HG03558 (cell line): ENCODE measurements around the gene CAPN10.
A peak's percentile ranks its signal among the peaks of the same experiment; 100 is the strongest.
"Not testable (repeated sequence)": the region's sequence is repeated elsewhere in the genome, so short reads cannot be mapped to it uniquely, and the experiment has no call there.

ENCODE experiments used
- ATAC-seq: cut with Tn5 transposase; IDR thresholded peaks from one replicate; pipeline ENCODE4 v1.9.1; 2021; ENCODE audit warnings: moderate number of reproducible peaks; ENCODE audit not compliant: unreplicated experiment; ENCODE audit errors: extremely low read depth

CAPN10 gene

DNA sequence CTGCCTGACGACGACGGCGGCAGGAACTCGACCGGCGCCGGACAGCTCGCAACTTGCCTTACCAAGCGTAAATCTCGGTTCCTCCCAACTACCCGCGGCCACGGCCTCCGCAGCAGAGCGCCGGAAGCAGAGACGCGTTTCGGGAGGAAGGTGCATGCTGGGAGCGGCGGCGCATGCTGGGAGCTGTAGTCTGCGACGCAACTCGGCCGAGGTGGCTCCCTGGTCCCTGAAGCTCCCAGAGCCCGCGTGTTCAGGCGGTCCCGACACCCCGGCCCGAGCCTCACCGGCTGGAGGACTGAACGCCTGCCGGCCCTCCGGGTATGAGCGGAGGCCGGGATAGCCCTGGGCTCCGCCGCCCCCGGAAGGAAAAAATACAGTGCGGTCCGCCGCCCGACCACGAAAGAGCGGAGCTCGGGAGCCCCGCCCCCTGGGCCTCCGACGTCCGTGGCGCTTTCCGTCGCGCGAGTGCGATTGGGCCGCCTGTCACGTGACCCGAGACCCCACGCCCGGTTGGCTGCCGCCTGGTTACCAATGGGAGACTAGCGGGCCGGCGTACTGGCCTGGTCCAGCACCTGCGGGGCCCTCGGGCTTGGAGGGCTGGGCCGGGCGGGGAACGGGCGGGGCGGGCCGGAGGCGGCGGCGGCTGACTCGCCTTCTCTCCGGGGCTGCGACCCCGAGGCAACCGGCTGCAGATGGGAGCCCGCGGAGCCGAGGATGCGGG, at the start of gene CAPN10:
Gene CAPN10 (plus strand): TSS at position 537 of the 721 bp plus-strand sequence. CDS start 178 bp downstream, at position 715.
- ATAC-seq: peak; percentile 29

GRCh38 chr2:240538031-240538780, 48.3 kb upstream of the CAPN10 start:
- no peak for ATAC-seq

DNA sequence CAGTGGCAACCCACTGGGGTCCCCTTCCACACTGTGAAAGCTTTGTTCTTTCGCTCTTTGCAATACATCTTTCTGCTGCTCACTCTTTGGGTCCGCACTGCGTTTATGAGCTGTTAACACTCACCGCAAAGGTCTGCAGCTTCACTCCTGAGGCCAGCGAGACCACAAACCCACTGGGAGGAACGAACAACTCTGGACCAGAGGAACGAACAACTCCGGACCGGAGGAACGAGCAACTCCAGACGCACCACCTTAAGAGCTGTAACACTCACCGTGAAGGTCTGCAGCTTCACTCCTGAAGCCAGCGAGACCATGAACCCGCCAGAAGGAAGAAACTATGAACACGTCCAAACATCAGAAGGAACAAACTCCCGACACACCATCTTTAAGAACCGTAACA, 47.4 kb upstream of the CAPN10 start:
- ATAC-seq: not testable (repeated sequence)

DNA sequence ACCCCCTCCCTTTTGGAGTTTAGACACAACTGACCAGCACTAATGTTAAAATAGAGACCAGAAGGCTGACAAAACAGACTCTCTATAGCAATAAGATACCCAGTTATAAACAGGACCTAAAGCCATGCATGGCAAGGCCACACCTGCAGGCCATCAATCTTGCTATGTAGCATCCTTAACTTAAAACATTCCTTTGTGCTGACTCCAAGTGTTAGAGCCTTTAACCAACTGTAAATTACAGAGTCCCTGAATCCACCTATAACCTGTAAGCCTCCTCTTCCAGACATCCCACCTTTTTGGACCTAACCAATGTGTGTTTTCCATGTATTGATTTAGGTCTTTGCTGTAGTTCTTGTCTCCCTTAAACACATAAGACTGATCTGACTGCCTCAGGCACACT, 46.6 kb upstream of the CAPN10 start:
- ATAC-seq: no peak

- no peak for ATAC-seq
These were observed 35.2 kb upstream of the CAPN10 start for GRCh38 chr2:240551288-240551687.

DNA sequence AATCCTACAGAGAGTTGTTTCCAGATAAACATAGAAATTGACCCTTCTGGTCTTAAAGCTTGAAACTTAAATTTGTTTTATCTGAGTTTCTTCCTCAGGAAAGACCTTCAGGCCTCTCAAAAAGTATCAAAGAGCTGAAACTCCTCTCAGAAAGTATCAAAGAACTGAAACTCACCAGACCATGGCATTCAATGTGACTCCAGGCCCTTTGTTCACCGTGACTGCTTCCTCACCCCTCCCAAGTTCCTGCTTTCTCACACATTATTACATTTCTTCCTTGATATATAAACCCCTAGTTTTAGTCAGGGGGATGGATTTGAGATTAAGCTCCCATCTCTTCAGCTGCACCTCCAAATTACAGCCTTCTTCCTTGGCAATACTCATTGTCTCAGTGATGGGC, 34.7 kb upstream of the CAPN10 start:
- ATAC-seq: no peak

DNA sequence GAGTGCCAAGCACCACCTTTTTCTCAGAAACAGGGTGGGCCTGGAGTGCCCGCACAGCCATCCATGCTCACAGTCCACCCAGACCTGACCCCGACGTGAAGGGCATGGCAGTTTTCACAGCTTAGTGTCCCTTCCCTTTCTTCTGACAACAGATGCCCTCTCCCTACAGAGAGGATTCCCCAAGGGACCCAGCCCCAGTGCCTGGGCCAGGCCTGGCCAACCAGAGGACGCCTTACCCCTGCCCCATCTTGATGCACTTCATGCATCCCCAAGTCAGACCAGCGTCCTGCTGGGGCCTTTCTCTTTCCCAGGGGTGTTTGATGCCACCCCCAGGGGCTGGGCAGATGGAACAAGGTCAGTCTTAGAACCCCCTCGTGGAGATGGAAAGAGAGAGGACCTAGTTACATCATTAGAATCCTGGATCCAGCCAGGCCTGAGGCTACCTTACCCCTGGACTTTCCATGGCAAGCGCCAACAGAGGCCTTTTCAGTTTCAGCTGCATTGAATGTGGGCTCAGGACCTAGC, 32.5 kb upstream of the CAPN10 start:
- no peak for ATAC-seq

- no peak for ATAC-seq
These were observed 31.6 kb upstream of the CAPN10 start for GRCh38 chr2:240554767-240555493.

GRCh38 chr2:240555541-240556250, 30.8 kb upstream of the CAPN10 start:
- ATAC-seq: no peak

DNA sequence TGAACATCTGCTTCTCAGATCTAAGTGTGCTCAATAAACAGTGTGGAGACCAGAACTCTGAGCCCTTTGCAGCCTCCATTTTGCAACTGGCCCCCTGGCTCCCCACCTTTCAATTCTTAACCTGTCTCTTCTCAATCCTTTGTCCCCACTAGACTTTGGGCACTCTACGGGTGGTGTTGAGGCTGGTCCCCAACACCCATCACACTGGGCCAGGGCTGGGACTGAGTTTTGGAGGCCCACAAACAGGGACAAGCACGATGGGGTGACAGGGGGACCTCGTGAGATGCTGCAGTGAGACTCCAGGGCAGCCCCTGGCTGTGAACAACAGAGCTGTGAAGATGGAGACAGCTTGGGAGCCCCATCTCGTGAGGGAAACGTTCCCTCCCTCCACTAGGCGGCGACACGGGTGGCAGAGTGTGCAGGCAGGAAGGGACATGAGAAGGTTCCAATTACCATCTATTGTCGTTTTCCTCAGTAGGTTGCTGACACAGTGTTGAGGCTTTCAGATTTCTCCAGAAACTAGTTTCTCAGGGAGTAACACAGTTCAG, 29.9 kb upstream of the CAPN10 start:
- no peak for ATAC-seq

GRCh38 chr2:240557101-240557751, 29.3 kb upstream of the CAPN10 start:
- no peak for ATAC-seq

- no peak for ATAC-seq
These were observed 28.7 kb upstream of the CAPN10 start, which contains the start of gene ANKMY1 for GRCh38 chr2:240557808-240558207. TSS of gene ANKMY1 (minus strand) at chr2:240557988. CDS start at chr2:240557335, 653 bp downstream.

DNA sequence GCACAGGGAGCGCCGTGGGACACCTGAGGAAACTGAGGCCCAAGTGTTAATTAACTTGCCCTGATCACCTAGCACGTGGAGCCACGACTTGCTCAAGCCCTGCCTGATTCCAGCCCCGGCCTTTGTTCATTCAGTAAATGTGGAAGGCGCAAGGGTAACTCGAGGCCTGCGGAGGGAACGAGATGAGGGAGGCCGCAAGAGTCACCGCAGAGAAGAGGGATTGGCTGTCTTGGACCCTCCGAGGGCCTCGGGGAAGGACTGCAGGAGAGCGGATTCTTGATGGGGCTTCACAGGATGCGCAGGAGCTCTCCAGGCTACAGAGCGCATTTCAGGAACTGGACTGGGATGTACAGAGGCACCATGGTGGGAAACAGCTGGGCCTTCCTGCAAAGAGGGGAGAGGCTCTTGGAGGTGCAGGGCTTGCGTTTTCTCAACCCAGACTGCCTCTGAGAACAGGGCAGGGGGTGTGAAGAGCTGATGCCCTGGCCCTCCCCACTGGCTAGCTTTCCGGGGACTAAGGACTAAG, 28.2 kb upstream of the CAPN10 start:
- no peak for ATAC-seq

DNA sequence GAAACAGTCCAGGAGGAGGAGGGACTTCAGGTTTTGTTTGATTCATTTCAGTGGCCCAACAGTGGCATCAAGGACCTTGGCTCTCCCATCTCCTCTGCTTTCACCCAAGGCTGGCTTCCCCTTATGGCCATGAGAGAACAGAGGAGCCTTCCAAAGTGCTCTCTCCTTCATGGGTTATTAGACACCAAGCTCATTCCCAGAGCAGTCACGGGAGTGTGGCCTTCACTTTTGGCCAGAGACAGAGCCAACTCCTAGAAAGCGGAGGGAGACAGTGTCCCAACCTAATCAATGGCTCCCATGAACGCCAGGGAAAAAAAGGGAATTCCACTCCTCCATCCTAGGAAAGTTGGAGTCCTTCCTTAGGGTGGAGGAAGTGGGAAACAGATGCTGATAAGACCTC, 27.2 kb upstream of the CAPN10 start:
- no peak for ATAC-seq

GRCh38 chr2:240560084-240560479, 26.5 kb upstream of the CAPN10 start, which contains the start of gene DUSP28:
TSS of gene DUSP28 (plus strand) at chr2:240560357. CDS start at chr2:240560685, 328 bp downstream.
- peak; percentile 42 for ATAC-seq

- ATAC-seq: peak; percentile 28
These were observed 25.8 kb upstream of the CAPN10 start for GRCh38 chr2:240560480-240561324.

DNA sequence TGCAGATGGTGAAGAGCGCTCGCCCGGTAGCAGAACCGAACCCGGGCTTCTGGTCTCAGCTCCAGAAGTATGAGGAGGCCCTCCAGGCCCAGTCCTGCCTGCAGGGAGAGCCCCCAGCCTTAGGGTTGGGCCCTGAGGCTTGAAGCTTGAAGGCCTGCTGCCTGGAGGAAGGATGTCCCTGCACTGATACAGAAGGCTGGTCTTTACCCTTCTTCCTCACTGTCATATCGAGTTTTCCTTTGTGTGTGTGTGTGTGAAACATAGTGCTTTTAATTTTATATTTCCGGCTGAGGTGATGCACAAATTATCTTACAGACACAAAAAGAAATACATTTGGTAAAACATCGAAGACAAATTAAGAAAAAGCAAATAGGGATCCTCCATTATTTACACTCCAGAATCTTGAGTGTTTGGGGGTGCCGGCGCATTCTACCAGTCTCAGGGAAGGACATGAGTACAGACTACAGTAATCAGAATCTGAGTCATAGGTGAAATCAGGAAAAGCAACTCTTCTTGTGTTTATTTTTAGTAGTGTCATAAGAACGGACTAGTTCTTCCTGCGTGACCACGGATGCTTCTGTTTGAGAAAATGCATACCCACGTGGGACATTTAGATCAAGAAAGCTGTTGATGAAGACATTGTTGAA, 25.1 kb upstream of the CAPN10 start:
- ATAC-seq: no peak

GRCh38 chr2:240563231-240563630, 23.3 kb upstream of the CAPN10 start:
- not testable (repeated sequence) for ATAC-seq
